Heart left ventricle (tissue), 16 donors: ENCODE data around the gene PACSIN1. TPM values are rescaled to one million over a fixed set of nuclear protein-coding genes. Genes with fewer than 3 reads are reported as not detected.

Experiments
- ATAC-seq, 4 donors: fragments of 200-7000 bp; cut with Tn5 transposase; one replicate each; pipeline ENCODE4 v1.9.1; 2020 to 2022; ENCODE audit warnings: moderate library complexity in 4 of 4, mild to moderate bottlenecking in 3 of 4, moderate number of reproducible peaks in 1 of 4
- DNase-seq, 5 donors: peaks; one replicate each; pipeline ENCODE4 v3.0.0-alpha.2; 2020
- H3K27ac ChIP-seq, 12 donors: fragments of 200-600 bp; sonication (generic) in 4 of 12; one replicate each; pipeline versions ENCODE4 v1.5.0 to v1.8.0; 2016 to 2022; ENCODE audit warnings: mild to moderate bottlenecking in 2 of 12
- H3K27me3 ChIP-seq, 9 donors: fragments of 200-600 bp; sonication (generic) in 2 of 9; one replicate each; pipeline versions ENCODE4 v1.5.1 to v1.8.0; 2016 to 2022; ENCODE audit warnings: mild to moderate bottlenecking in 3 of 9
- H3K36me3 ChIP-seq, 9 donors: fragments of 200-600 bp; sonication (generic) in 2 of 9; one replicate each; pipeline versions ENCODE4 v1.5.0 to v1.8.0; 2018 to 2022; ENCODE audit warnings: mild to moderate bottlenecking in 2 of 9
- H3K4me1 ChIP-seq, 12 donors: fragments of 200-600 bp; sonication (generic) in 4 of 12; one replicate each; pipeline versions ENCODE4 v1.5.0 to v1.8.0; 2016 to 2022; ENCODE audit warnings: mild to moderate bottlenecking in 3 of 12
- H3K4me3 ChIP-seq, 12 donors: fragments of 200-600 bp; sonication (generic) in 4 of 12; one replicate each; pipeline versions ENCODE4 v1.5.0 to v1.8.0; 2017 to 2022; ENCODE audit warnings: mild to moderate bottlenecking in 9 of 12, moderate library complexity in 4 of 12
- H3K9me3 ChIP-seq, 12 donors: fragments of 200-600 bp; sonication (generic) in 4 of 12; one replicate each; pipeline versions ENCODE4 v1.5.0 to v1.8.0; 2016 to 2022; ENCODE audit warnings: mild to moderate bottlenecking in 1 of 12
- POLR2A ChIP-seq, 2 donors: fragments of 450-650 bp; IDR thresholded peaks; one replicate each; pipeline ENCODE4 v1.6.1; 2017; ENCODE audit warnings: antibody characterized with exemption in 2 of 2, mild to moderate bottlenecking in 2 of 2, moderate library complexity in 2 of 2
- WGBS, 4 donors: extraction: QIAGEN DNeasy Blood & Tissue Kit in 2 of 4; methylation state at CpG; one replicate each; pipeline versions ENCODE4 v1.1.5 to v1.1.7; 2013 to 2018; 5-methylcytosine and 5-hydroxymethylcytosine counted together
- intact Hi-C, 10 donors: fragments of 100-400 bp; cut with DNase I; formaldehyde crosslinking; loops; one replicate each; pipeline versions ENCODE4 v1.11.1 to v1.14.2; 2022
- polyA plus RNA-seq, 2 donors: library from polyadenylated mRNA; stranded (reverse); fragments of 200-250 nt; gene quantifications; one replicate each; pipeline ENCODE4 v1.2.3, GENCODE V29; 2013
- total RNA-seq, 9 donors: library from RNA; depleted of rRNA in 2 of 9; stranded (reverse); fragments of >200 nt in 2 of 9; fragmentation: NEBNext Ultra II Directional in 3 of 9; extraction: Animal tissue kit (Norgen Biotek cat#: 25700) in 3 of 9; gene quantifications; one replicate each; pipeline versions ENCODE4 v1.1.0 to v1.2.4, GENCODE V29; 2016 to 2023
- TF ChIP-seq, protein P1 (sequence below), 12 donors: fragments of 200-600 bp; sonication (generic) in 4 of 12; IDR thresholded peaks; one replicate each; pipeline versions ENCODE4 v1.5.0 to v1.8.0; 2018 to 2022; ENCODE audit warnings: antibody characterized with exemption in 12 of 12, mild to moderate bottlenecking in 5 of 12
- donor health status: ischemic (EF 13 %, LVEDD 7.1; RV severe dilation, severe dysfunction).
- donor health status: healthy with polysubstance abuse.
- donor health status: DM: no; HTN: yes; CAD: no.
- donor health status: DM: no; HTN: no; CAD: no.
- donor health status: ischemic (EF 25% LVEDD 6.9; RV normal size, moderate dysfunction).
- donor health status: ischemic (EF 25% LVEDD 5.7; RV mildly dilated, moderate dysfunction).
- donor health status: healthy.
- donor health status: DM: yes; HTN: yes; CAD: no.
- donor health status: ischemic (EF 35%, LVEDD 5.7; RV mildly dilated, moderate dysfunction).
- donor health status: nonischemic (EF 11% LVEDD 7.7; RV severe dilation, severe dysfunction).
- donor health status: DM: yes; HTN: yes; CAD: no.
- donor health status: PGD.
- donor health status: ischemic (EF 29% LVEDD 5.4; RV normal size, mild dysfunction).
- donor health status: nonischemic (EF 23%, LVEDD 6.1; RV moderate dilation, normal function).

The PACSIN1 gene
- total and polyA plus RNA-seq, 11 donors, result 1.6 to 12.7 (median 6.0) TPM

DNA sequence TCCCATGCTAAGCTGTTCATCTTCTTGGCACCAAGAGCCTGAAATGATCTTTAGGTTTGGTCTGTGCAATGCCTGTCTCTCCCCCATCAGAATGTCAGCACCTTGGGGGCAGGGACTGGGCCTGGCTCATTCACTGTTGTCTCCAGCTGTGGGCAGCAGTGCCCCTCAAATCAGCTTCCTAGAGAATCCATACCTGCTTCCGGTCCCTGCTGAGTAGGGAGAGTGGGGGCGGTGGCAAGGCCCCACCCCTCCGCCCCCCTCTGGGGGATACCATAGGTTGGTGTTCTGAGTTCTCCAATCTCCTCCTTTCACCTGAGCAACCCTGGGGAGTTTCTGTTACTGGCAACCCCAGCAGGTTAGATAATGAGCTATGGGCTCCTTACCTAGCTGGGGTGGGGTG is 109.5 kb downstream of the PACSIN1 start:
- 58 to 74% (median 65%) methylated on average over 2 to 3 of the region's 3 CpGs for WGBS, 4 donors
- no peak overlapping the region for H3K4me3 ChIP-seq
- TF ChIP-seq, protein P1, sequence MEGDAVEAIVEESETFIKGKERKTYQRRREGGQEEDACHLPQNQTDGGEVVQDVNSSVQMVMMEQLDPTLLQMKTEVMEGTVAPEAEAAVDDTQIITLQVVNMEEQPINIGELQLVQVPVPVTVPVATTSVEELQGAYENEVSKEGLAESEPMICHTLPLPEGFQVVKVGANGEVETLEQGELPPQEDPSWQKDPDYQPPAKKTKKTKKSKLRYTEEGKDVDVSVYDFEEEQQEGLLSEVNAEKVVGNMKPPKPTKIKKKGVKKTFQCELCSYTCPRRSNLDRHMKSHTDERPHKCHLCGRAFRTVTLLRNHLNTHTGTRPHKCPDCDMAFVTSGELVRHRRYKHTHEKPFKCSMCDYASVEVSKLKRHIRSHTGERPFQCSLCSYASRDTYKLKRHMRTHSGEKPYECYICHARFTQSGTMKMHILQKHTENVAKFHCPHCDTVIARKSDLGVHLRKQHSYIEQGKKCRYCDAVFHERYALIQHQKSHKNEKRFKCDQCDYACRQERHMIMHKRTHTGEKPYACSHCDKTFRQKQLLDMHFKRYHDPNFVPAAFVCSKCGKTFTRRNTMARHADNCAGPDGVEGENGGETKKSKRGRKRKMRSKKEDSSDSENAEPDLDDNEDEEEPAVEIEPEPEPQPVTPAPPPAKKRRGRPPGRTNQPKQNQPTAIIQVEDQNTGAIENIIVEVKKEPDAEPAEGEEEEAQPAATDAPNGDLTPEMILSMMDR (IDR thresholded peaks at IDR 0.05), result no peak
- TF ChIP-seq POLR2A (IDR thresholded peaks at IDR 0.05), result no peak
- peak in 1 of 4 donors; percentile 9 for ATAC-seq
- no peak for DNase-seq
- intact Hi-C loops, result no loop called here
- H3K9me3 ChIP-seq, result no peaks in the 10 kb centered on the region
- no peaks in the 10 kb centered on the region for H3K4me1 ChIP-seq
- no peak overlapping the region for H3K27ac ChIP-seq
- H3K27me3 ChIP-seq, result peaks cover 0 to 3% (median 0%) of the 10 kb centered on the region in 9 donors
- H3K36me3 ChIP-seq, result no peaks in the 10 kb centered on the region

DNA sequence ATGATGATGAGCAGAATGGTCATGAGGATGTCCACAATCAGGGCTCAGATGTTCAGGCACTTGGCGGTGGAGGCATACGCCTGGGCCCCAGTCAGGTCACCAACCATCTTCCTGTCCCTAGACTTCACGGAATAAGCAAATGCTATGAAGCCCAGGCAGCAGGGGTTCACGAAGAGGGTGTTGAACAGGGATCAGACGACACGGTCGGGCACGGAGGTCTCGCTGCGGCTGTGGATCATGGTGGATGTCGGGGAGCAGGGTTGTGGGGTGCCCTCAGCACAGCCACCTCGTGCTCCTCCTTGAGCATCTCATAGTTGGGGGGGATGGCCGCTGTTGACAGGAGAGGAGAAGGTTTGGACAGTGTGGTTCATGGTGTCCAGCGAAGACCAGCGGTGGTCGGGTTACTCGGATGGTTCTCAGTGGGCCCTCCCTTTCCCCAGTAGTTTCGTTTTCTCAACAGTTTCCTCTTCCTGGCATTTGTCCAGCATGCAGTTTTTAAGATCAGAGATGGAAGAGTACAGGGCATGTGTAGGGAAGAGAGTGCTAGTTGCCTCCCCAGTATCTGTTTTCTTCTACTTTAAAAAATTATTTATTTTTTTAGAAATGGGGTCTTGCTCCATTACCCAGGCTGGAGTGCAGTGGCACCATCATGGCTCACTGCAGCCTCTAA is 110.5 kb downstream of the PACSIN1 start:
- Histone ChIP-seq H3K27ac (no peak overlapping the region), H3K9me3 (no peaks in the 10 kb centered on the region), H3K4me1 (peaks cover 0 to 5% (median 0%) of the 10 kb centered on the region in 12 donors), H3K27me3 (no peaks in the 10 kb centered on the region), H3K4me3 (no peak overlapping the region), H3K36me3 (no peaks in the 10 kb centered on the region)
- TF ChIP-seq, protein P1 (IDR thresholded peaks at IDR 0.05), result no peak
- no peak for TF ChIP-seq POLR2A (IDR thresholded peaks at IDR 0.05)
- ATAC-seq, result no peak
- no peak for DNase-seq
- intact Hi-C loops, result no loop called here
- 81 to 86% (median 84%) methylated on average over 18 of the region's 18 CpGs for WGBS, 4 donors

DNA sequence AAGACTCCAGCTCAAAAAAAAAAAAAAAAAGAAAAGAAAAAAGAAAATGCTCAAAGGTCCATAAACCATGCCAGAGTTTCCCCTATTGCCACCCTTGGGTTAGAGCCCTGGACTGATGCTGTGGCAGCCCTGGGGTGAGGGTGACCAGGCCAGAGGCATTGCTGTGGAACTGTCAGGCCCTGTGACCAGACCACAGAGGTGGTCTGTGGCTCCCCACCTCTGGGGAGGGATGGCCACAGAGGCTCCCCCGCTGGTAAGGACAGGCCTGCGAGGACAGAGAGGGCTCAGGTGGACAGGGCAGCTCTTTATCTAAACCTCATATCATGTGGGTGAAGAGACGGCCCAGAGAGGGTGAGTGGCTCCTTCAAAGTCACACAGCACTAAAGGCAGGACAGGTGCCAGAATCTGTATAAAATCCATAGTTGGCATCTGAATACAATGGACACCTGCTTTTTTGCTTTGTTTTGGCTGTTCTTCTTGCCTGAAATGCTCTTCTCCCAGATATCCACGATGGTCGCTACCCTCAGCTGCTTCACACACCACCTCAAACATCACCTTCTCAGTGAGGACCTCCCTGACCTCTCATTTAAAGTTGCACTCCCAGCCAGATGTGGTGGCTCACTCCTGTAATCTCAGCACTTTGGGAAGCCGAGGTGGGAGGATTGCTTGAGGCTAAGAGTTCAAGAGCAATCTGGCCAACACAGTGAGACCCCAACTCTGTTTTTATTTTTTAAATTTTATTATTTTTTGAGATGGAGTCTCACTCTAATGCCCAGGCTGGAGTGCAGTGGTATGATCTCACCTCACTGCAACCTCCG is 112.8 kb downstream of the PACSIN1 start:
- ATAC-seq (no peak), DNase-seq (no peak)

More for the DNA sequence above, 112.8 kb downstream of the PACSIN1 start:
- Histone ChIP-seq H3K4me3 (no peak overlapping the region), H3K27ac (no peak overlapping the region), H3K36me3 (no peaks in the 10 kb centered on the region), H3K27me3 (no peaks in the 10 kb centered on the region), H3K4me1 (peaks cover 0 to 5% (median 0%) of the 10 kb centered on the region in 12 donors), H3K9me3 (no peaks in the 10 kb centered on the region)
- no peak for TF ChIP-seq POLR2A (IDR thresholded peaks at IDR 0.05)
- TF ChIP-seq, protein P1 (IDR thresholded peaks at IDR 0.05), result no peak
- WGBS, 4 donors, result 89 to 94% (median 92%) methylated on average over 7 of the region's 7 CpGs
- intact Hi-C loops, result no loop called here
